OCI-LY1 (cell line): ENCODE data around the gene ZFPM1.

ENCODE experiments used
- EZH2 ChIP-seq: fragments of 200-600 bp; sonication (generic), shearing (Covaris generic); IDR thresholded peaks from 2 replicates; pipeline ENCODE4 v1.8.0; 2017; ENCODE audit warnings: borderline replicate concordance, mixed run types, mild to moderate bottlenecking, antibody characterized with exemption, low read length, moderate library complexity, mixed read lengths
- TF ChIP-seq, protein P1 (sequence below): fragments of 200-600 bp; sonication (generic), shearing (Covaris generic); IDR thresholded peaks from 2 replicates; pipeline ENCODE4 v1.5.1; 2017; ENCODE audit warnings: mild to moderate bottlenecking, antibody characterized with exemption, low read length, moderate library complexity, mixed read lengths

DNA sequence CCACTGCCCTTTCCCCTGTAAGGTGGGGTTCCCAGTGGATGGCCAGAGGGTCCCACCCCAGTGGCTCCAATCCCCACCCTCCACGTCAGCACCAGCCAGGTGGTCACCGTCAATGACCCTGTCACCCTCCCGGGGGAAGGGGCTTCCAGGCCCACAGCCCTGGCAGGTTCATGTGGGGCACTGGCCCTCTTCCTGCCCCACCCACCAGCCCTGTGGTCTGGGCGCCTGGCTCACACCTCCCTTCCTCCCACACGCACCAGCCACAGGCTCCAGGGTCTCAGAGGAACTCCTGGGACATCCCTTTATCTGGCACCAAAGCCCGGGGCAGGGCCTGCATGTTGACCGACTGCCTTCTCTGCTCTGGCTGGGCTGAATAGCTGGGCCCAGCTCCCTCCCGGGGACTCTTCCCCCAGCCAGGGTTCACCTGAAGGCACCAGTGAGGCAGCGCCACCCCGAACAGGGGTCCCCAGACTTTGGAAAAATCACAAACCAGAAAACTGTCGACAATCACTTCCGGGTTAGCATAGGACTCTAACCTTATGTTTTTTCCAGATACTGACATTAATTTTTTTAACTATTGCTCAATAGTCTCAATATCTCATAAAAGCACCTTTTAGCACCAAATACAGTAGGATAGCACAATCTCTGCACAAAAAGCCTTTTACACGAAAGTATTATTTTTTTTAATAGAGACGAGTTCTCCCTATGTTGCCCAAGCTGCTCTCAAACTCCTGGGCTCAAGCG lies 95.2 kb downstream of the ZFPM1 start:
- TF ChIP-seq, protein P1, sequence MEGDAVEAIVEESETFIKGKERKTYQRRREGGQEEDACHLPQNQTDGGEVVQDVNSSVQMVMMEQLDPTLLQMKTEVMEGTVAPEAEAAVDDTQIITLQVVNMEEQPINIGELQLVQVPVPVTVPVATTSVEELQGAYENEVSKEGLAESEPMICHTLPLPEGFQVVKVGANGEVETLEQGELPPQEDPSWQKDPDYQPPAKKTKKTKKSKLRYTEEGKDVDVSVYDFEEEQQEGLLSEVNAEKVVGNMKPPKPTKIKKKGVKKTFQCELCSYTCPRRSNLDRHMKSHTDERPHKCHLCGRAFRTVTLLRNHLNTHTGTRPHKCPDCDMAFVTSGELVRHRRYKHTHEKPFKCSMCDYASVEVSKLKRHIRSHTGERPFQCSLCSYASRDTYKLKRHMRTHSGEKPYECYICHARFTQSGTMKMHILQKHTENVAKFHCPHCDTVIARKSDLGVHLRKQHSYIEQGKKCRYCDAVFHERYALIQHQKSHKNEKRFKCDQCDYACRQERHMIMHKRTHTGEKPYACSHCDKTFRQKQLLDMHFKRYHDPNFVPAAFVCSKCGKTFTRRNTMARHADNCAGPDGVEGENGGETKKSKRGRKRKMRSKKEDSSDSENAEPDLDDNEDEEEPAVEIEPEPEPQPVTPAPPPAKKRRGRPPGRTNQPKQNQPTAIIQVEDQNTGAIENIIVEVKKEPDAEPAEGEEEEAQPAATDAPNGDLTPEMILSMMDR = no peak
- TF ChIP-seq EZH2 = no peak
